IMR-90 (cell line): ENCODE measurements around the gene MAN2A2.

Source experiments
- POLR2A ChIP-seq: IDR thresholded peaks from 2 replicates; pipeline ENCODE4 v1.6.1; 2012; ENCODE audit warnings: mild to moderate bottlenecking, low read depth, low read length
- TF ChIP-seq, protein P1 (sequence below): conservative IDR thresholded peaks from 2 replicates; pipeline ENCODE4 v1.5.1; 2012; ENCODE audit warnings: mild to moderate bottlenecking, low read depth, low read length, improper control_type of control experiment

DNA sequence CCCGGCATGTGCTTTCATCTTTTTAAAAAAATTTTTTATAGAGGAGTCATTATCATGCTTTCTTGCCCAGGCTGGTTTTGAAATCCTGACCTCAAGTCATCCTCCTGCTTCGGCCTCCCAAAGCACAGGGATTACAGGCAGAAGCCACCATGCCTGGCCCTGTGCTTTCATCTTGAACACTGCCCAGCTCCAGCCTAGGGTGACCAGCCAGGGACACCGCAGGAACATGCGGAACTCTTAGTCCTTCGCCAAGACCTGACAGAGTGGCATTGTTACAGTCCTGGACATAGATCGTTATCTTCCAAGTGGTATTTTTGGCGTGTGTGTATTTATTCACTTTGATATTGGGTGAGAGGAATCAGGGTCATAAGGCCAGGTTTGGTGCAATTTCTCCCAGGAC, 42.7 kb upstream of the MAN2A2 start:
- TF ChIP-seq, protein P1, sequence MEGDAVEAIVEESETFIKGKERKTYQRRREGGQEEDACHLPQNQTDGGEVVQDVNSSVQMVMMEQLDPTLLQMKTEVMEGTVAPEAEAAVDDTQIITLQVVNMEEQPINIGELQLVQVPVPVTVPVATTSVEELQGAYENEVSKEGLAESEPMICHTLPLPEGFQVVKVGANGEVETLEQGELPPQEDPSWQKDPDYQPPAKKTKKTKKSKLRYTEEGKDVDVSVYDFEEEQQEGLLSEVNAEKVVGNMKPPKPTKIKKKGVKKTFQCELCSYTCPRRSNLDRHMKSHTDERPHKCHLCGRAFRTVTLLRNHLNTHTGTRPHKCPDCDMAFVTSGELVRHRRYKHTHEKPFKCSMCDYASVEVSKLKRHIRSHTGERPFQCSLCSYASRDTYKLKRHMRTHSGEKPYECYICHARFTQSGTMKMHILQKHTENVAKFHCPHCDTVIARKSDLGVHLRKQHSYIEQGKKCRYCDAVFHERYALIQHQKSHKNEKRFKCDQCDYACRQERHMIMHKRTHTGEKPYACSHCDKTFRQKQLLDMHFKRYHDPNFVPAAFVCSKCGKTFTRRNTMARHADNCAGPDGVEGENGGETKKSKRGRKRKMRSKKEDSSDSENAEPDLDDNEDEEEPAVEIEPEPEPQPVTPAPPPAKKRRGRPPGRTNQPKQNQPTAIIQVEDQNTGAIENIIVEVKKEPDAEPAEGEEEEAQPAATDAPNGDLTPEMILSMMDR: no peak
- TF ChIP-seq POLR2A: no peak
